Posterior cingulate gyrus (tissue), 11 donors: ENCODE results near the gene C19orf25.
"Not testable (repeated sequence)": the region's sequence is repeated elsewhere in the genome, so short reads cannot be mapped to it uniquely, and the experiment has no call there.

ENCODE experiments used
- DNase-seq, 10 donors: peaks; one replicate each; pipeline versions ENCODE4 v3.0.0 to v3.0.0-alpha.2; 2020 to 2021; ENCODE audit warnings: mixed read lengths in 3 of 10
- intact Hi-C: fragments of 100-400 bp; cut with DNase I; formaldehyde crosslinking; loops from one replicate; pipeline ENCODE4 v1.15.1; 2023

Gene C19orf25

GRCh38 chr19:1452802-1453524, 26.1 kb downstream of the C19orf25 start:
- intact Hi-C loops = no loop called here
- peak in 1 of 10 donors; percentile 77 for DNase-seq

GRCh38 chr19:1451916-1452801, 26.9 kb downstream of the C19orf25 start:
- DNase-seq = peak in 9 of 10 donors; percentile 47 to 95 (median 79)
- intact Hi-C loops = no loop called here

GRCh38 chr19:1450735-1451731, 28.0 kb downstream of the C19orf25 start:
- intact Hi-C loops = no loop called here
- peak in 4 of 10 donors; percentile 33 to 90 (median 36) for DNase-seq

- intact Hi-C loops = no loop called here
- peak; percentile 86 to 99 (median 92) for DNase-seq
Observed at GRCh38 chr19:1449467-1450442, 29.3 kb downstream of the C19orf25 start, which contains the start of gene APC2. APC2 (plus strand) TSS chr19:1450121; CDS start chr19:1453002, 2,881 bp downstream.

- no peak for DNase-seq
- intact Hi-C loops = no loop called here
Observed at GRCh38 chr19:1447944-1448343, 31.1 kb downstream of the C19orf25 start.

- DNase-seq = no peak
- intact Hi-C loops = no loop called here
Observed at GRCh38 chr19:1447504-1447903, 31.5 kb downstream of the C19orf25 start.

GRCh38 chr19:1446713-1447481, 32.1 kb downstream of the C19orf25 start:
- peak in 1 of 10 donors; percentile 84 for DNase-seq
- intact Hi-C loops = no loop called here

- peak; percentile 48 to 96 (median 68) for DNase-seq
- intact Hi-C loops = no loop called here
Observed at GRCh38 chr19:1445932-1446712, 32.9 kb downstream of the C19orf25 start.

GRCh38 chr19:1445185-1445931, 33.7 kb downstream of the C19orf25 start:
- peak in 9 of 10 donors; percentile 59 to 96 (median 77) for DNase-seq
- intact Hi-C loops = no loop called here

- intact Hi-C loops = no loop called here
- DNase-seq = no peak
Observed at GRCh38 chr19:1441677-1442438, 37.2 kb downstream of the C19orf25 start.

GRCh38 chr19:1441022-1441426, 38.0 kb downstream of the C19orf25 start:
- intact Hi-C loops = no loop called here
- no peak for DNase-seq

- intact Hi-C loops = no loop called here
- no peak for DNase-seq
Observed at GRCh38 chr19:1440418-1440801, 38.6 kb downstream of the C19orf25 start.

GRCh38 chr19:1439525-1440417, 39.2 kb downstream of the C19orf25 start:
- DNase-seq = not testable (repeated sequence)
- intact Hi-C loops = loop anchor here (10.0 kb wide), 1 partner anchor 165 kb away; the partner anchor contains the start of gene FAM174C

GRCh38 chr19:1438933-1439354, 40.1 kb downstream of the C19orf25 start:
- intact Hi-C loops = loop anchor here (10.0 kb wide), 1 partner anchor 164 kb away; the partner anchor contains the start of gene FAM174C
- DNase-seq = no peak
